Muscle layer of colon (tissue), 2 donors: ENCODE measurements around the gene MAP3K5.

Source experiments
- H3K27ac ChIP-seq: one replicate; pipeline ENCODE4 v1.7.0; 2013; ENCODE audit warnings: low read depth, mild to moderate bottlenecking, low read length, moderate library complexity
- H3K27me3 ChIP-seq, 2 donors: one replicate each; pipeline ENCODE4 v1.7.0; 2013; ENCODE audit warnings: low read length in 2 of 2, mild to moderate bottlenecking in 2 of 2; ENCODE audit not compliant: insufficient read depth in 2 of 2, control insufficient read depth in 1 of 2
- H3K36me3 ChIP-seq: one replicate; pipeline ENCODE4 v1.7.0; 2013; ENCODE audit warnings: mild to moderate bottlenecking, low read length; ENCODE audit not compliant: insufficient read depth
- H3K4me1 ChIP-seq: one replicate; pipeline ENCODE4 v1.7.0; 2013; ENCODE audit warnings: mild to moderate bottlenecking, low read length; ENCODE audit not compliant: insufficient read depth
- H3K4me3 ChIP-seq, 2 donors: one replicate each; pipeline ENCODE4 v1.7.0; 2013; ENCODE audit warnings: low read length in 2 of 2, low read depth in 1 of 2, mild to moderate bottlenecking in 1 of 2, moderate library complexity in 1 of 2
- H3K9ac ChIP-seq: one replicate; pipeline ENCODE4 v1.7.0; 2013; ENCODE audit warnings: low read length
- H3K9me3 ChIP-seq: one replicate; pipeline ENCODE4 v1.7.0; 2013; ENCODE audit warnings: mild to moderate bottlenecking, low read length
- donor health status: abdominal sarcoma.
- donor health status: Adenocarcinoma of cecum.

Gene MAP3K5

GRCh38 chr6:136728033-136728939, 64.0 kb downstream of the MAP3K5 start:
- H3K9me3 ChIP-seq = no peaks in the 10 kb centered on the region
- H3K27ac ChIP-seq = no peak overlapping the region
- no peak overlapping the region for H3K4me3 ChIP-seq
- peaks cover 4% of the 10 kb centered on the region for H3K4me1 ChIP-seq
- H3K36me3 ChIP-seq = no peaks in the 10 kb centered on the region
- no peak overlapping the region for H3K9ac ChIP-seq
- H3K27me3 ChIP-seq = no peaks in the 10 kb centered on the region

DNA sequence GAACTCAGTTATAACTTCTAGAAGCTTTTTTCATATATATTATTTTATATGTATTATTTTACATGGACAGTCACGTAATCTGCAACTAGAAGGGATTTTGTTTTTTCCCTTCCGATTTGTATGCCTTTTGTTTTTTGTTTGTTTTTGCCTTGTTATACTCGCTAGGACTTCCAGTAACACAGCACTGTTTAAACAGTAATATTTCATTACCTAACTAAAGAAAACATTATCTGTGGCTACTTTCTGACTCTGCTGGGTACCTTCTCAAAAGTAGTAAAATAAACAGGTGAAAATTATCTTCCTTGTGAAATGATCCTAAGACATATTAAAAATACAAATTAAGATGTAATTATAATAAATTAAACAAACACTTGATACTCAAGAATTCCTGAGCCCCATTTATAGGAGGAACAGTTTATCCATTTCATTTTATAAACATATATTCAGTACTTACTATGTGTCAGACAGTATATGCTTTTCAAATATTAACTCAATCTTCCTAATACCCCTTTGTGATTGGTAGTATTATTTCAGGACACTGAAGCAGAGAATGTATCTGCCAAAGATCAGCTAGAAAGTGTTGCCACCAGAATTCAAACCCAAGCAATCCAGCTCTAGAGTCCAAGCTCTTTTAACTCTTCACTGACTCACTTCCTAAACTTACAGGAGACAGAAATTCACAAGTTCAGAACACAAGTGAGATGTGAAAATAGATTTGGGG, 65.3 kb downstream of the MAP3K5 start:
- Histone ChIP-seq H3K4me1 (peaks cover 4% of the 10 kb centered on the region), H3K9me3 (no peaks in the 10 kb centered on the region), H3K4me3 (no peak overlapping the region), H3K27ac (no peak overlapping the region), H3K9ac (no peak overlapping the region), H3K27me3 (no peaks in the 10 kb centered on the region), H3K36me3 (no peaks in the 10 kb centered on the region)

GRCh38 chr6:136725124-136725523, 67.2 kb downstream of the MAP3K5 start:
- H3K27ac ChIP-seq = no peak overlapping the region
- H3K4me1 ChIP-seq = peaks cover 4% of the 10 kb centered on the region
- H3K4me3 ChIP-seq = no peak overlapping the region
- no peaks in the 10 kb centered on the region for H3K36me3 ChIP-seq
- H3K9ac ChIP-seq = no peak overlapping the region
- no peaks in the 10 kb centered on the region for H3K9me3 ChIP-seq
- no peaks in the 10 kb centered on the region for H3K27me3 ChIP-seq

DNA sequence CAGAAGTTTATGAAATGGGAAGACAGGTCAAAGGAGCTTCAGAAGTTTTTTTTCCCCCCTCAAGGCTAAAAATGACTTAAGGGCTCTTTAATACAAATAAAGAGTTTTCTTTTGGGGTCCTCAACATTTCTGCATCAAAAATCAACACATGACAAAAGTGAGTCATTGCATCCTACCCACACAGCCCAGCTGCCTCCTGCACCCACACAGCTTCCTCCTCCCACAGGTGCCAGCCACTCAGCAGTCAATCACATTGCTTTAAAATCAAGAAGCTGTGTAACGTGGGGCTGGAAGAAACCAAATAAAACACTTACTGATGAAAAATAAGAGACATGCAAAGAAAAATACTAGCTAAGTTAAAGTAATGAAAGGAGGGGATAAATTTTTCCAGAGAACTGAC, 68.5 kb downstream of the MAP3K5 start:
- no peak overlapping the region for H3K27ac ChIP-seq
- no peaks in the 10 kb centered on the region for H3K27me3 ChIP-seq
- no peaks in the 10 kb centered on the region for H3K36me3 ChIP-seq
- H3K4me3 ChIP-seq = no peak overlapping the region
- H3K9ac ChIP-seq = no peak overlapping the region
- no peaks in the 10 kb centered on the region for H3K9me3 ChIP-seq
- H3K4me1 ChIP-seq = peaks cover 1% of the 10 kb centered on the region

DNA sequence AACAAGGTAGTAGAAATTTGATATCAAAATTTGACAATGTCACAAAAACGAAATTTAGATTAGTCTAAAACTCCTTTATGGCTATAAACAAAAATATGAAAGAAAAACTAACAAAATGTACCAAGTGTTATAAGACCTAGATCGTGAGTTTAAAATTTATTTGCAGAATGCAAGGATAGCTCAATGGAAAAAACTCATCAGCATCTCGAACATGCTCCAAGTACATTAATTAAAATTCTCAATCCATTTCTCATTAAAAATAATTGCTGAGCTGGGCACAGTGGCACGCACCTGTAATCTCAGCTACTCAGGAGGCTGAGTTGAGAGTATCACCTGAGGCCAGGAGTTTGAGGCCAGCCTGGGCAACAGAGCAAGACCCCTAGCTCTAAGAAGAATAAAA, 70.8 kb downstream of the MAP3K5 start:
- H3K9me3 ChIP-seq = no peaks in the 10 kb centered on the region
- no peak overlapping the region for H3K9ac ChIP-seq
- no peaks in the 10 kb centered on the region for H3K27me3 ChIP-seq
- no peaks in the 10 kb centered on the region for H3K36me3 ChIP-seq
- H3K27ac ChIP-seq = no peak overlapping the region
- H3K4me3 ChIP-seq = no peak overlapping the region
- H3K4me1 ChIP-seq = peaks cover 6% of the 10 kb centered on the region

DNA sequence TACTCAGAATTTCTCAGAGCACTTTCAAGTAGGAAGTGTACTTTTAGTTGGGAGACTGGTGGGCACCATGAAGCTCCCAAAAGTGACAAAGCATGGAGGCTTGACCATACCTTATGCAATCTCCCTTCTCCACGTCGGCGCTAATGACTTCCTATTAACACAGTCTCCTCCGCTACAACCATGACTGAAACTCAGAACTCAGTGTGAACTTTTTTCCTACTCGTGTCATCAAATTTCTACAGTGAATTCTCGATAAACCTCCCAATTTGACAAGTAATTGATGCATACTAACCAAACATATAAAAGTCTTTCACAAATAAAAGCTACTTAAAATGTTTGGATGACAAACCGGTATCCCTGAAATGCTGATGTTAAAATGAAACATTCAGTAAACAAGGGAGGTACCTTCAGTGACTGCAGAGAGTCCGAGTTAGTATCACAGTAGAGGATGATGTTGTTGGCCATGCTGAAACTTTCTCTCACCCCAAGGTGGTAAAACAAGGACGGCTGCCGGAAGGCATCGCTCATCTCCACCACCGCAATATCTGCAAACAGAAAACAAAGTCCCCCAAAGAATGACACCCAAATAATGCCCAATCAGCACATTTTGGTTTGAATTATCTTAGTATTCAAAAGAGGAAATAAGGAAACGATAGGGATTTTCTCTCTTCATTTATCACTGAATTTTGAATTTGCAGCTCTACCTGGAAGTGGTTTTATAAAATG, 72.1 kb downstream of the MAP3K5 start:
- H3K9ac ChIP-seq = no peak overlapping the region
- H3K9me3 ChIP-seq = no peaks in the 10 kb centered on the region
- H3K27me3 ChIP-seq = no peaks in the 10 kb centered on the region
- H3K36me3 ChIP-seq = no peaks in the 10 kb centered on the region
- no peak overlapping the region for H3K27ac ChIP-seq
- H3K4me3 ChIP-seq = no peak overlapping the region
- peaks cover 6% of the 10 kb centered on the region for H3K4me1 ChIP-seq

DNA sequence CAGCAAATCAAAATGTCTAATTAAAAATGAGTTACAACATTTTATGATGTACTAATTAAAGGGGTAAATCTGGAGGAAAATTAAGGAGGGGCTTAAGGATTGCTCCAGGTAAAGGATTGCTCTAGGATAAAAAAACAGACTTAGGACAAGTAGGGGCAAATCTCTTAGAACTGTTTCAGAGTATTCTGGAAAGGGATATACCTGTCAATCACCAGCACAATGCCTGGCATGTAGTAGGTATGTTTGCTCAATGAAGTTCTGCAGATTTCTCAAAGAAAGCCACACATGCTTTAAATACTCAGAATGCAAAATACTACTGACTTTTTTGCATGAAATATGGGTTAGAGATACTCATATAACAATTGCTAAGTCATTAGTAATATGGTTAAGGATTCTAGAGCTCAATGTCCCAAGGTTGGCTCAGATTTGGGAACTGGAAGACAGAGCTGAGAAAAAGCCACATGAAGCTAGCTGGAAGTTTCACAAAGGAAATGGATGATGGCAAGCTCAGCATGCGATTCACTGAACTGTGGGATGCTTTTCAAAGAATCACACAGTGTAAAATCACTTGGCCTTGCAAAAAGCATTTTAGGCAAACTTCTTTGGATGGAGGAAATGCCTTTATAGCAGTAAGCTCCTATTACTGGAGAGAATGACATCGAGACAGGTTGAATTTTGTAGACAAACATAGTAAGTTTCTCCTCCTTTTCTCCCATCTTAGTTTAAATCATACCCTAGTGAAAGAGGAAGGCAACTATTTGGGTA, 72.8 kb downstream of the MAP3K5 start:
- Histone ChIP-seq H3K9ac (no peak overlapping the region), H3K9me3 (no peaks in the 10 kb centered on the region), H3K27me3 (no peaks in the 10 kb centered on the region), H3K27ac (no peak overlapping the region), H3K4me3 (no peak overlapping the region), H3K36me3 (no peaks in the 10 kb centered on the region), H3K4me1 (peaks cover 6% of the 10 kb centered on the region)

GRCh38 chr6:136718476-136718875, 73.8 kb downstream of the MAP3K5 start:
- Histone ChIP-seq H3K9me3 (no peaks in the 10 kb centered on the region), H3K9ac (no peak overlapping the region), H3K27me3 (no peaks in the 10 kb centered on the region), H3K4me3 (no peak overlapping the region), H3K36me3 (no peaks in the 10 kb centered on the region), H3K27ac (no peak overlapping the region), H3K4me1 (peaks cover 6% of the 10 kb centered on the region)

GRCh38 chr6:136717716-136717990, 74.6 kb downstream of the MAP3K5 start:
- no peaks in the 10 kb centered on the region for H3K9me3 ChIP-seq
- H3K27me3 ChIP-seq = no peaks in the 10 kb centered on the region
- no peak overlapping the region for H3K9ac ChIP-seq
- no peaks in the 10 kb centered on the region for H3K36me3 ChIP-seq
- H3K27ac ChIP-seq = no peak overlapping the region
- H3K4me1 ChIP-seq = peaks cover 6% of the 10 kb centered on the region
- peak overlapping the region in 1 of 2 donors; percentile 29 for H3K4me3 ChIP-seq

DNA sequence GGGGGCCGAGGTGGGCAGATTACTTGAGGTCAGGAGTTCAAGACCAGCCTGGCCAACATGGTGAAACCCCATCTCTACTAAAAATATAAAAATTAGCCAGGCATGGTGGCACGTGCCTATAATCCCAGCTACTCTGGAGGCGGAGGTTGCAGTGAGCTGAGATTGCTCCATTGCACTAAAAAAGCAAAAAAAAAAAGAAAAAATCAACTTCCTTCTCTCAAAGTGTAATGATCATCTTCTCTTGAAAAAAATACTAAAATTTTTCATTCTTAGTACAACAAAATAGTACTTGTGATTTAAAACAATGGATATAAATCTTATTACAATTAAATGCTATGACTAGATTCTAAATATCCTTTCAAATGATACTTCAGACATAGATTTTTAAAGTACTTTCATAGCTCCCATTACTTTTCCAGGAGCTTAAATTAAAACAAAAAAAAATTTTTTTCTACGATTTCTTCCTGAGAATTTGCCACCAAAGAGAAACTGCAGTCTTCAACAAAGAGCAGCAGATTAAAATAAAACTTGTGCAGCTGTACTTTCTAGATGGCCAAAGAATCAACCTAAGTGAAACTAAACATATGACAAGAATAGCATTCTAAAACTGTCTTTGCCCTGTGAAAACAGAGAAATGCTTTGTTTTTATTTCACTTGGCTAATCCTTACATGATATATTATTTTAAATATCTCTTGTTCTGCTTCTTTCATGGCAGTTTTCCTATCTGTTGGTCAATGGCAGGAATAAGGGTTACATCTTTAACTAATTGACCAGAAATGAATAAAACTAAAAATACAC, 75.2 kb downstream of the MAP3K5 start:
- no peaks in the 10 kb centered on the region for H3K27me3 ChIP-seq
- H3K9ac ChIP-seq = no peak overlapping the region
- peaks cover 6% of the 10 kb centered on the region for H3K4me1 ChIP-seq
- H3K36me3 ChIP-seq = no peaks in the 10 kb centered on the region
- H3K9me3 ChIP-seq = no peaks in the 10 kb centered on the region
- H3K4me3 ChIP-seq = peak overlapping the region in 1 of 2 donors; percentile 29
- H3K27ac ChIP-seq = no peak overlapping the region
